Endothelial cell of umbilical vein (primary cell): Measurements from ENCODE around the gene BLTP1. TPM values are rescaled to one million over a fixed set of nuclear protein-coding genes. Genes with fewer than 3 reads are reported as not detected.

ENCODE experiments used
- BruUV-seq: library from RNA; stranded (reverse); fragments of 400-500 nt; replicated peaks from 2 replicates; lab custom pipeline; 2021; lab: Mats Ljungman, UMichigan
- CTCF ChIA-PET: fragments of 300-600, 350-600 bp; sonication (Branson Sonifier 250); formaldehyde crosslinking; loops from one replicate; lab custom pipeline; 2021; ENCODE audit warnings: antibody characterized with exemption, inconsistent platforms; lab: Charles Lee
- POLR2A ChIA-PET: fragments of 300-600, 350-600 bp; sonication (Branson Sonifier 250); formaldehyde crosslinking; loops from one replicate; lab custom pipeline; 2021; ENCODE audit warnings: antibody characterized with exemption, inconsistent platforms; lab: Charles Lee
- DNase-seq: peaks from one replicate; pipeline ENCODE4 v3.0.0-alpha.2; 2011; ENCODE audit warnings: low read depth, low spot score
- FAIRE-seq: peaks from 2 replicates; lab custom pipeline; 2011; peaks lifted over from hg19 to GRCh38; lab: Jason Lieb, UNC
- H2AFZ ChIP-seq: 2 replicates; pipeline ENCODE4 v1.6.0; 2012; ENCODE audit warnings: low read depth, low read length, control low read depth, inconsistent platforms
- H3K27ac ChIP-seq: 2 replicates; pipeline ENCODE4 v1.5.1; 2011; ENCODE audit warnings: low read depth, mild to moderate bottlenecking, control low read depth, low read length, moderate library complexity; ENCODE audit not compliant: insufficient read depth
- H3K27me3 ChIP-seq, 2 experiments: 2 replicates each; pipeline versions ENCODE4 v1.6.0 to v1.6.1; 2011; ENCODE audit warnings: low read length in 2 of 2, mixed read lengths in 1 of 2; ENCODE audit not compliant: control insufficient read depth in 2 of 2, insufficient read depth in 2 of 2
- H3K36me3 ChIP-seq, 2 experiments: 2 replicates in 1 of 2; 3 replicates in 1 of 2; pipeline ENCODE4 v1.5.1; 2011; ENCODE audit warnings: low read length in 2 of 2, mild to moderate bottlenecking in 1 of 2, moderate library complexity in 1 of 2; ENCODE audit not compliant: control insufficient read depth in 2 of 2, insufficient read depth in 2 of 2; ENCODE audit errors: extremely low read depth in 1 of 2
- H3K4me1 ChIP-seq: 3 replicates; pipeline ENCODE4 v1.5.1; 2011; ENCODE audit warnings: mild to moderate bottlenecking, low read length; ENCODE audit not compliant: control insufficient read depth, insufficient read depth; ENCODE audit errors: extremely low read depth
- H3K4me2 ChIP-seq: 2 replicates; pipeline ENCODE4 v1.6.1; 2011; ENCODE audit warnings: low read length, control low read depth, mixed read lengths; ENCODE audit not compliant: insufficient read depth
- H3K4me3 ChIP-seq, 3 experiments: fragments of 200-600 bp in 1 of 3; sonication (generic), shearing (Covaris generic) in 1 of 3; replicated peaks in 1 of 3; 2 replicates each; pipeline ENCODE4 v1.5.1; 2011 to 2016; ENCODE audit warnings: control low read depth in 3 of 3, low read length in 3 of 3, mild to moderate bottlenecking in 2 of 3, inconsistent platforms in 1 of 3, low read depth in 1 of 3, moderate library complexity in 1 of 3; ENCODE audit not compliant: insufficient read depth in 1 of 3
- H3K79me2 ChIP-seq: 2 replicates; pipeline ENCODE4 v1.6.0; 2012; ENCODE audit warnings: low read length, inconsistent platforms; ENCODE audit not compliant: control insufficient read depth, insufficient read depth
- H3K9ac ChIP-seq: replicated peaks from 2 replicates; pipeline ENCODE3; 2011; ENCODE audit warnings: low read length, control low read depth; ENCODE audit not compliant: insufficient read depth; ENCODE audit errors: extremely low read depth
- H3K9me1 ChIP-seq: replicated peaks from 3 replicates; pipeline ENCODE4 v1.6.0; 2011; ENCODE audit warnings: mild to moderate bottlenecking, low read length; ENCODE audit not compliant: control insufficient read depth, insufficient read depth; ENCODE audit errors: extremely low read depth
- H3K9me3 ChIP-seq: replicated peaks from 2 replicates; pipeline ENCODE4 v1.5.1; 2012; ENCODE audit warnings: low read length, inconsistent platforms; ENCODE audit not compliant: control insufficient read depth, insufficient read depth
- H4K20me1 ChIP-seq: replicated peaks from 2 replicates; pipeline ENCODE3; 2011; ENCODE audit warnings: mild to moderate bottlenecking, low read length; ENCODE audit not compliant: control insufficient read depth, insufficient read depth; ENCODE audit errors: extremely low read depth
- EZH2 ChIP-seq: IDR thresholded peaks from 2 replicates; pipeline ENCODE4 v1.6.1; 2012; ENCODE audit warnings: borderline replicate concordance, low read depth, mild to moderate bottlenecking, moderate library complexity, low read length, inconsistent platforms; ENCODE audit not compliant: severe bottlenecking
- FOS ChIP-seq: IDR thresholded peaks from 2 replicates; pipeline ENCODE4 v1.6.1; 2011; ENCODE audit warnings: mild to moderate bottlenecking, low read length, moderate library complexity, borderline replicate concordance; ENCODE audit not compliant: insufficient read depth
- GATA2 ChIP-seq: IDR thresholded peaks from 2 replicates; pipeline ENCODE4 v1.7.0; 2011; ENCODE audit warnings: low read depth, mild to moderate bottlenecking, moderate library complexity, mixed read lengths, low read length; ENCODE audit not compliant: insufficient read length, insufficient read depth
- JUN ChIP-seq: IDR thresholded peaks from 2 replicates; pipeline ENCODE4 v1.6.1; 2011; ENCODE audit warnings: borderline replicate concordance, low read depth; ENCODE audit not compliant: insufficient read length, insufficient read depth
- MYC ChIP-seq: IDR thresholded peaks from one replicate; pipeline ENCODE4 v1.6.1; 2011; ENCODE audit warnings: mild to moderate bottlenecking, low read depth, low read length
- POLR2A ChIP-seq: IDR thresholded peaks from 2 replicates; pipeline ENCODE4 v1.6.1; 2012; ENCODE audit warnings: low read depth, mild to moderate bottlenecking, control low read depth, low read length
- POLR2AphosphoS5 ChIP-seq: IDR thresholded peaks from 2 replicates; pipeline ENCODE4 v1.6.1; 2012; ENCODE audit warnings: low read depth, mild to moderate bottlenecking, control low read depth, low read length, moderate library complexity; ENCODE audit not compliant: insufficient read depth
- dilution Hi-C: fragments of 300-500 bp; cut with MboI; formaldehyde crosslinking; loops from one replicate; pipeline ENCODE4 v1.15.0; 2019; ENCODE audit warnings: low sequenced_read_pairs; ENCODE audit not compliant: extremely low pct_ligation_motif_present
- intact Hi-C: fragments of 100-400 bp; cut with micrococcal nuclease; formaldehyde crosslinking; loops from one replicate; pipeline ENCODE4 v1.10.0; 2022
- polyA plus RNA-seq, 4 experiments: library from polyadenylated mRNA; depleted of rRNA in 3 of 4; stranded (reverse) in 3 of 4; unstranded in 1 of 4; fragments of >200 nt; gene quantifications; 2 replicates each; pipeline versions ENCODE4 v1.2.1 to v1.2.3, GENCODE V29; 2011 to 2012; ENCODE audit warnings: missing spikeins in 1 of 4
- total RNA-seq: library from RNA; stranded (reverse); gene quantifications from 2 replicates; pipeline ENCODE4 v1.2.3, GENCODE V29; 2021
- TF ChIP-seq, protein P1 (sequence below): IDR thresholded peaks from 2 replicates; pipeline ENCODE4 v1.6.1; 2011; ENCODE audit not compliant: insufficient read depth, insufficient read length
- TF ChIP-seq, protein P2 (sequence below), 2 donors: IDR thresholded peaks; 1 replicate in 1 of 2; 2 replicates in 1 of 2; pipeline ENCODE4 v1.5.1; 2011; ENCODE audit warnings: low read length in 2 of 2, mild to moderate bottlenecking in 2 of 2, moderate library complexity in 2 of 2, control low read depth in 1 of 2, inconsistent platforms in 1 of 2, low read depth in 1 of 2; ENCODE audit not compliant: insufficient read depth in 1 of 2; ENCODE audit errors: extremely low read depth in 1 of 2

Gene BLTP1
- total and polyA plus RNA-seq, 2 donors (not counting 3 experiments of a cell fraction or from before 2014, with no cell fraction given) = 14.7 to 47.1 TPM

DNA sequence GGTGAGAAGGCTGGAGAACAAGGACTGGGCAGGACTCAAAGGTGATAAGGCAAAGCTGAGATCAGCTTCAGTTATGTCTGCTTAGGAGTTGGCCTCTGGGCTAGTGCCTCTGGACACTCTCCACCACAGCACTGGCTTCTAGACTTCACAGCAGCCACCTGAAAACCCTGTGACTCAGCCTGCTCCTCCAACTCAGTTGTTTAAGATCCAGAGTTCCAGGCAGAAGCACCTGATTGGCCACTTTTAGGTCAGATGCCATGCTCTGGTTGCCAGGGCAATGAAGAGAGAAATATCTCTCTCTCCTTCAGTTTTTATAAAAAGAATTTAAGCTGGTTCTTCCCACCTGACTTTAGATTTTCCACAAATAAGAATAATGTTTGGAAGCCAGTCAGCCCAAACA is 47.9 kb upstream of the BLTP1 start:
- no peak for DNase-seq
- dilution Hi-C loops = no loop called here
- TF ChIP-seq POLR2A (no peak), MYC (no peak), JUN (no peak), FOS (no peak), EZH2 (no peak), POLR2AphosphoS5 (no peak), GATA2 (no peak)
- TF ChIP-seq, protein P1, sequence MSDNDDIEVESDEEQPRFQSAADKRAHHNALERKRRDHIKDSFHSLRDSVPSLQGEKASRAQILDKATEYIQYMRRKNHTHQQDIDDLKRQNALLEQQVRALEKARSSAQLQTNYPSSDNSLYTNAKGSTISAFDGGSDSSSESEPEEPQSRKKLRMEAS = no peak
- TF ChIP-seq, protein P2, sequence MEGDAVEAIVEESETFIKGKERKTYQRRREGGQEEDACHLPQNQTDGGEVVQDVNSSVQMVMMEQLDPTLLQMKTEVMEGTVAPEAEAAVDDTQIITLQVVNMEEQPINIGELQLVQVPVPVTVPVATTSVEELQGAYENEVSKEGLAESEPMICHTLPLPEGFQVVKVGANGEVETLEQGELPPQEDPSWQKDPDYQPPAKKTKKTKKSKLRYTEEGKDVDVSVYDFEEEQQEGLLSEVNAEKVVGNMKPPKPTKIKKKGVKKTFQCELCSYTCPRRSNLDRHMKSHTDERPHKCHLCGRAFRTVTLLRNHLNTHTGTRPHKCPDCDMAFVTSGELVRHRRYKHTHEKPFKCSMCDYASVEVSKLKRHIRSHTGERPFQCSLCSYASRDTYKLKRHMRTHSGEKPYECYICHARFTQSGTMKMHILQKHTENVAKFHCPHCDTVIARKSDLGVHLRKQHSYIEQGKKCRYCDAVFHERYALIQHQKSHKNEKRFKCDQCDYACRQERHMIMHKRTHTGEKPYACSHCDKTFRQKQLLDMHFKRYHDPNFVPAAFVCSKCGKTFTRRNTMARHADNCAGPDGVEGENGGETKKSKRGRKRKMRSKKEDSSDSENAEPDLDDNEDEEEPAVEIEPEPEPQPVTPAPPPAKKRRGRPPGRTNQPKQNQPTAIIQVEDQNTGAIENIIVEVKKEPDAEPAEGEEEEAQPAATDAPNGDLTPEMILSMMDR (IDR thresholded peaks at IDR 0.05; ENCODE audit: extremely low read depth in 1 of 2, insufficient read depth in 1 of 2, low read depth in 1 of 2, low read length in 2 of 2) = no peak
- CTCF ChIA-PET = no interaction called here
- no peaks in the 10 kb centered on the region for H3K4me1 ChIP-seq
- no peak overlapping the region for H2AFZ ChIP-seq
- no peak overlapping the region for H3K4me2 ChIP-seq
- BruUV-seq = no TSS peak
- no peak overlapping the region for H3K9ac ChIP-seq
- no peaks in the 10 kb centered on the region for H3K27me3 ChIP-seq
- H3K79me2 ChIP-seq = no peaks in the 10 kb centered on the region
- no peaks in the 10 kb centered on the region for H3K9me1 ChIP-seq
- POLR2A ChIA-PET = no interaction called here
- no peak overlapping the region for H3K27ac ChIP-seq
- no peaks in the 10 kb centered on the region for H3K9me3 ChIP-seq
- FAIRE-seq = no peak
- intact Hi-C loops = no loop called here
- no peaks in the 10 kb centered on the region for H3K36me3 ChIP-seq
- H3K4me3 ChIP-seq = no peak overlapping the region
- no peaks in the 10 kb centered on the region for H4K20me1 ChIP-seq
